Subcutaneous adipose tissue (tissue), 4 donors: ENCODE measurements around the gene CCT2. TPM values are rescaled to one million over a fixed set of nuclear protein-coding genes. Genes with fewer than 3 reads are reported as not detected.

ENCODE experiments used
- total RNA-seq, 4 donors: library from RNA; depleted of rRNA; stranded (reverse); fragments of >200 nt; gene quantifications; one replicate each; pipeline ENCODE4 v1.1.0, GENCODE V29; 2016
- TF ChIP-seq, protein P1 (sequence below): fragments of 450-650 bp; IDR thresholded peaks from one replicate; pipeline ENCODE4 v1.5.1; 2016; ENCODE audit warnings: low read depth, mild to moderate bottlenecking, control low read depth, antibody characterized with exemption, moderate library complexity

CCT2 gene
- 100 to 1,000 TPM in 2 of 4 donors, 10 to 100 TPM in 2; 54.3 to 148 (median 92.6) TPM for total RNA-seq

DNA sequence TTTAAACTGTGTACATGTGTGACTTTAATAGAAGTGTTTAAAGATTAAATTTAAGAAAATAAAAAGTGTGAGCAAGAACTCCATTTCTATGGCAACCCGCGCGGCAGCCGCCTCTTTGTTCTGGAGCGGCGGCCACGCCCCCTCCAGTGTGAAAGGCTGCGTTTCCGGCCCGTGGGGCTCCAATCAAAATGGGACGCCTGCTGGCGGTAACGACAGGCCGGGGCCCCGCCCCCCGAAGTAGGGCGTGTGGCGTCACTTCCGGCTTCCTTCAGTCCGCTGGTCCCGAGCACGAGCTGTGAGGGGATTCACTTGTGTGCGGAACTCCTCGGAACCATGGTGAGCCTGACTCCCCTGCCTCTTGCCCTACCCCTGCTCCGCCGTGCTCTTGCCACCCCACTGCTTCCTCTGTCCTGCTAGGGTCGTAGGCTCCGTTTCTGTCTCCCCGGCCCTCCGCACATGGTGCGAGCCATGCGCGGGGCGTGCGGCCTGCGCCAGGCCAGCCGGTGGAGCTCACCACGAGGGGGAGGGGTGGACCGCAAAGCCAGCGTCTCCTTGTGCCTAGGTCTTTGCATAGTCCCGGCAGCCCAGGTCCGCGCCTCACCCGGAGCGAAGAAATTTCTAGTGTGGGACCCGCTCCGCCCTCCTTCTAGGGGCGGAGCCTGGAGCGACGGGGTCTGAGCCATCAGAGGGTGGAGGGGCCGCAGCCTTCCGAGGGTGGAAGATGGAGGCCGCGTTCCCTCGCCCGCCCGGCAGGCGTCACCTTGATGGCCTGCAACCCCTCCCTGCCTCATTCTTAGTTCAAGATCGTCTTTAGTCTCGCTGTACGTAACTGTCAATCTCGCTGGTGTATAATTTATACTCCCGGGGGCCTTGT, at the start of gene CCT2:
CCT2 (plus strand) TSS at position 271 of the 874 bp plus-strand sequence; CDS start at position 334, 63 bp downstream.
- TF ChIP-seq, protein P1, sequence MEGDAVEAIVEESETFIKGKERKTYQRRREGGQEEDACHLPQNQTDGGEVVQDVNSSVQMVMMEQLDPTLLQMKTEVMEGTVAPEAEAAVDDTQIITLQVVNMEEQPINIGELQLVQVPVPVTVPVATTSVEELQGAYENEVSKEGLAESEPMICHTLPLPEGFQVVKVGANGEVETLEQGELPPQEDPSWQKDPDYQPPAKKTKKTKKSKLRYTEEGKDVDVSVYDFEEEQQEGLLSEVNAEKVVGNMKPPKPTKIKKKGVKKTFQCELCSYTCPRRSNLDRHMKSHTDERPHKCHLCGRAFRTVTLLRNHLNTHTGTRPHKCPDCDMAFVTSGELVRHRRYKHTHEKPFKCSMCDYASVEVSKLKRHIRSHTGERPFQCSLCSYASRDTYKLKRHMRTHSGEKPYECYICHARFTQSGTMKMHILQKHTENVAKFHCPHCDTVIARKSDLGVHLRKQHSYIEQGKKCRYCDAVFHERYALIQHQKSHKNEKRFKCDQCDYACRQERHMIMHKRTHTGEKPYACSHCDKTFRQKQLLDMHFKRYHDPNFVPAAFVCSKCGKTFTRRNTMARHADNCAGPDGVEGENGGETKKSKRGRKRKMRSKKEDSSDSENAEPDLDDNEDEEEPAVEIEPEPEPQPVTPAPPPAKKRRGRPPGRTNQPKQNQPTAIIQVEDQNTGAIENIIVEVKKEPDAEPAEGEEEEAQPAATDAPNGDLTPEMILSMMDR = no peak

GRCh38 chr12:69540987-69541386, 44.3 kb upstream of the CCT2 start:
- TF ChIP-seq, protein P1 = no peak

DNA sequence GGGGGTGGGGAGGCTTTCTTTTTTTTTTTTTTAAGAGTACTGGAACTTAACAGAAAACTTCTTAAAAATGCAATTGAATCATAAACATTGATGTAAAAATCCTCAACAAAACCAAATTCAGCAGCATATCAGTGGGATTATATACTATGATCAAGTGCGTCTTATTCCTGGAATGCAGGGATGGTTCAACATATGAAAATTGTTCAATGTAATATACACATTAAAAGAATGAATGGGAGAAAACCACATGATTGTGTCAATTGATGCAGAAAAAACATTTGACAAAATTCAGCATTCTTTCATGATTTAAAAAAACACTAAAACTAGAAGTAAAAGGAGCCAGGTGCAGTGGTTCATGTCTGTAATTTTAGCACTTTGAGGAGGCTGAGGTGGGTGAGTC, 41.2 kb upstream of the CCT2 start:
- TF ChIP-seq, protein P1 = no peak

DNA sequence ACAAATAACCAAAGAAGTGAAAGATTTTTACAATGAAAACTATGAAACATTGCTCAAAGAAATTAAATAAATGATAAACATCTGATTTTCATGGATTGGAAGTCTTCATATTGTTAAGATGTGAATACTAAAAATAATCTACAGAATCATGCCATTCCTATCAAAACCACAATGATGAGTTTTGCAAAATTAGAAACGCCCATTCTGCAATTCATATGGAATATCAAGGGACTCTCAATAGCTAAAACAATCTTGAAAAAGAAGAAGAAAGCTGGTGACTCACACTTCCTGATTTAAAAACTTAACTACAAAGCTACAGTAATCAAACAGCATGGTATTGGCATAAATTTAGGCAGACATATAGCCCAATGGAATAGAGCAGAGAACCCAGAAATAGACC, 40.2 kb upstream of the CCT2 start:
- TF ChIP-seq, protein P1 = no peak

DNA sequence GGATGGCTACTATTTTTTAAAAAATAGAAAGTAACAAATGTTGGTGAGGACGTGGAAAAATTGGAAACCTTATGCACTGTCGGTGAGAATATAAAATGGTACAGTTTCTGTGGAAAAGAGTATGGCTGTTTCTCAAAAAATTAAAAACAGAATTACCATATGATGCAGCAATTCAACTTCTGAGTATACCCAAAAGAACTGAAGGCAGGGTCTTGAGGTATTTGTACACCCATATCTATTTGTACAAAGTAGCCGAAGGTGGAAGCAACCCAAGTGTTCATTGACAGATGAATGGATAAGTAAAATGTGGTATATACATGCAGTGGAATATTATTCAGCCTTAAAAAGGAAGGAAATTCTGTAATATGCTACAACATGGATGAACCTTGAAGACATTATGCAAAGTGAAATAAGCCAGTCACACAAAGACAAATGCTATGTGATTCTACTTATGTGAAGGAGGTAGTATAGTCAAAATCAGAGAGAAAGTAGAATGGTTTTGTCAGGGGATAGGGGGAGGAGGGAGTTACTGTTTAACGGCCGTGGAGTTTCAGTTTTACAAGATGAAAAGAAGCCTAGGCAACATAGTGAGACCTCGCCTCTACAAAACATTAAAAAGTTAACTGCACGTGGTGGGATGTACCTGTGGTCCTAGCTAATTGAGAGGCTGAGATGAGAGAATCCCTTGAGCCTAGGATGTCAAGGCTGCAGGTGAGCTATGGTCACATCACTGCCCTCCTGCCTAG, 38.4 kb upstream of the CCT2 start:
- TF ChIP-seq, protein P1 = no peak

DNA sequence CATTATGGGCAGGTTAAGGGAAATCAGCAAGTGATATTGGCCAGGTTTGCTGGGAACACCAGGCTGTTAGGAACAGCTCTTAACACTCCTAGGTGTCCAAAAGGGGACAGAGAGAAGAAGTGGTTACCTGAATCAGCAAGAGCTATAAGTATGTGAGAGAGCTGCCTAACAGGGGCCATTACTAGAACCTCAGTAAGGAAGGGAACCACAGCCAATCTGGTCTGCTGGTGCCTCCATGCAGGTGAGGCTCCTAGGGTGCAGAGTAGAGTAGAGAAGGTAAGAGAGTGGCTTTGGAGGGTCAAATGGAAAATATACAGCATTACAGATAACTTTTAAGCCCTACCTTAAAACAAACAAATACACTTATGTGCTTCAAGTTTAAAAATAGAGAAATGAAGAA, 36.6 kb upstream of the CCT2 start:
- TF ChIP-seq, protein P1 = no peak
